HG02678 (cell line): Measurements from ENCODE around the gene NOXO1.
A peak's percentile ranks its signal among the peaks of the same experiment; 100 is the strongest.
"Not testable (repeated sequence)": the region's sequence is repeated elsewhere in the genome, so short reads cannot be mapped to it uniquely, and the experiment has no call there.

Experiments used
- ATAC-seq: cut with Tn5 transposase; IDR thresholded peaks from one replicate; pipeline ENCODE4 v1.9.1; 2021; ENCODE audit warnings: mild to moderate bottlenecking, moderate library complexity; ENCODE audit not compliant: unreplicated experiment

Gene NOXO1

GRCh38 chr16:1942810-1943726 is 38.2 kb downstream of the NOXO1 start, which contains the start of gene MSRB1:
MSRB1 (minus strand) TSS chr16:1943199; CDS start chr16:1943156, 43 bp downstream.
- ATAC-seq: peak; percentile 93

GRCh38 chr16:1942047-1942809 is 39.0 kb downstream of the NOXO1 start:
- no peak for ATAC-seq

GRCh38 chr16:1941162-1942046 is 39.9 kb downstream of the NOXO1 start:
- no peak for ATAC-seq

- ATAC-seq: no peak
Observed at GRCh38 chr16:1940273-1941161, 40.8 kb downstream of the NOXO1 start.

- ATAC-seq: not testable (repeated sequence)
Observed at GRCh38 chr16:1939833-1940232, 41.4 kb downstream of the NOXO1 start.

GRCh38 chr16:1938910-1939309 is 42.4 kb downstream of the NOXO1 start:
- no peak for ATAC-seq

GRCh38 chr16:1938316-1938715 is 43.0 kb downstream of the NOXO1 start:
- ATAC-seq: no peak

GRCh38 chr16:1936945-1937479 is 44.3 kb downstream of the NOXO1 start:
- ATAC-seq: no peak

GRCh38 chr16:1933097-1933661 is 48.1 kb downstream of the NOXO1 start:
- ATAC-seq: no peak

- ATAC-seq: no peak
Observed at GRCh38 chr16:1932050-1933028, 48.9 kb downstream of the NOXO1 start.

- ATAC-seq: no peak
Observed at GRCh38 chr16:1930338-1930720, 50.9 kb downstream of the NOXO1 start.

- ATAC-seq: peak; percentile 89
Observed at GRCh38 chr16:1929578-1930337, 51.5 kb downstream of the NOXO1 start.

GRCh38 chr16:1929105-1929504 is 52.2 kb downstream of the NOXO1 start:
- ATAC-seq: peak; percentile 10
